B cell (primary cell): Measurements from ENCODE around the gene CPEB3.
"Not testable (repeated sequence)": the region's sequence is repeated elsewhere in the genome, so short reads cannot be mapped to it uniquely, and the experiment has no call there.

Experiments
- EZH2 ChIP-seq: IDR thresholded peaks from 2 replicates; pipeline ENCODE4 v1.6.1; 2012; ENCODE audit warnings: borderline replicate concordance, low read depth, mild to moderate bottlenecking, moderate library complexity, low read length; ENCODE audit not compliant: insufficient read depth, poor library complexity, severe bottlenecking
- TF ChIP-seq, protein P1 (sequence below): fragments of 200-600 bp; IDR thresholded peaks from one replicate; pipeline ENCODE4 v1.8.0; 2022; ENCODE audit warnings: antibody characterized with exemption, mild to moderate bottlenecking

DNA sequence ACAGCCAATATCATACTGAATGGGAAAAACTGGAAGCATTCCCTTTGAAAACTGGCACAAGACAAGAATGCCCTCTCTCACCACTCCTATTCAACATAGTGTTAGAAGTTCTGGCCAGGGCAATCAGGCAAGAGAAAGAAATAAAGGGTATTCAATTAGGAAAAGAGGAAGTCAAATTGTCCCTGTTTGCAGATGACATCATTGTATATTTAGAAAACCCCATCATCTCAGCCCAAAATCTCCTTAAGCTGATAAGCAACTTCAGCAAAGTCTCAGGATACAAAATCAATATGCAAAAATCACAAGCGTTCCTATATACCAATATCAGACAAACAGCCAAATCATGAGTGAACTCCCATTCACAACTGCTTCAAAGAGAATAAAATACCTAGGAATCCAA, 156.8 kb downstream of the CPEB3 start:
- not testable (repeated sequence) for TF ChIP-seq EZH2
- TF ChIP-seq, protein P1, sequence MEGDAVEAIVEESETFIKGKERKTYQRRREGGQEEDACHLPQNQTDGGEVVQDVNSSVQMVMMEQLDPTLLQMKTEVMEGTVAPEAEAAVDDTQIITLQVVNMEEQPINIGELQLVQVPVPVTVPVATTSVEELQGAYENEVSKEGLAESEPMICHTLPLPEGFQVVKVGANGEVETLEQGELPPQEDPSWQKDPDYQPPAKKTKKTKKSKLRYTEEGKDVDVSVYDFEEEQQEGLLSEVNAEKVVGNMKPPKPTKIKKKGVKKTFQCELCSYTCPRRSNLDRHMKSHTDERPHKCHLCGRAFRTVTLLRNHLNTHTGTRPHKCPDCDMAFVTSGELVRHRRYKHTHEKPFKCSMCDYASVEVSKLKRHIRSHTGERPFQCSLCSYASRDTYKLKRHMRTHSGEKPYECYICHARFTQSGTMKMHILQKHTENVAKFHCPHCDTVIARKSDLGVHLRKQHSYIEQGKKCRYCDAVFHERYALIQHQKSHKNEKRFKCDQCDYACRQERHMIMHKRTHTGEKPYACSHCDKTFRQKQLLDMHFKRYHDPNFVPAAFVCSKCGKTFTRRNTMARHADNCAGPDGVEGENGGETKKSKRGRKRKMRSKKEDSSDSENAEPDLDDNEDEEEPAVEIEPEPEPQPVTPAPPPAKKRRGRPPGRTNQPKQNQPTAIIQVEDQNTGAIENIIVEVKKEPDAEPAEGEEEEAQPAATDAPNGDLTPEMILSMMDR, result not testable (repeated sequence)
